Urothelium cell line (cell line): Measurements from ENCODE around the gene IMMP2L.
"Not testable (repeated sequence)": the region's sequence is repeated elsewhere in the genome, so short reads cannot be mapped to it uniquely, and the experiment has no call there.

ENCODE experiments used
- DNase-seq: peaks from one replicate; pipeline ENCODE4 v3.0.0; 2011; ENCODE audit warnings: low spot score, mixed read lengths
- FAIRE-seq: peaks from 2 replicates; lab custom pipeline; 2011; peaks lifted over from hg19 to GRCh38; lab: Jason Lieb, UNC

IMMP2L gene

DNA sequence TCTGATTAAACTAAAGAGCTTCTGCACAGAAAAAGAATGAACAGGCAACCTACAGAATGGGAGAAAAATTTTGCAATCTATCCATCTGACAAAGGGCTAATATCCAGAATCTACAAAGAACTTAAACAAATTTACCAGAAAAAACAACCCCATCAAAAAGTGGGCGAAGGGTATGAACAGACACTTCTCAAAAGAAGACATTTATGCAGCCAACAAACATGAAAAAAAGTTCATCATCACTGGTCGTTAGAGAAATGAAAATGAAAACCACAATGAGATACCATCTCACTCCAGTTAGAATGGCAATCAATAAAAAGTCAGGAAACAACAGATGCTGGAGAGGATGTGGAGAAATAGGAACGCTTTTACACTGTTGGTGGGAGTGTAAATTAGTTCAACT, 273.9 kb downstream of the IMMP2L start:
- not testable (repeated sequence) for DNase-seq, FAIRE-seq

GRCh38 chr7:111282626-111283025, 279.7 kb downstream of the IMMP2L start:
- no peak for FAIRE-seq

DNA sequence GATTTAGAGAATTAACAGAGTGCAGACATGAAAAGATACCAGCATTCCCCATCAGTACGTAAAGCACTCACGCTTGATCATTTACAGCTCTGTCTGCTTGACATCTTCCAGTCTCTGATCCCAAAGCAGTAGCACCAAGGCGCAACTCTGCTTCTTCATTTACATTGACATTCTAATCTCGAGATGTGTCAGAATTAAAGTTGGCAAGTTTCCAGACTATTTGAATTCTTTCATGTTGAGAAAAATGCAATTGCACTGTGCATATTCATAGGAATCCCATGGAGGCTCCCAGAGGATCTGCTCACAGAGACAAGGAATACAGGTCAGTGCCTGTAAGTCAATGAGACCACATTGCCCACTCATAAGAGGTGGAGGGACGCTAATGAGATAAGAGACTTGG, 287.4 kb downstream of the IMMP2L start:
- FAIRE-seq (no peak), DNase-seq (no peak)

More at GRCh38 chr7:111282626-111283025, 279.7 kb downstream of the IMMP2L start:
- DNase-seq: no peak

GRCh38 chr7:111272092-111272491, 290.2 kb downstream of the IMMP2L start:
- FAIRE-seq (no peak), DNase-seq (no peak)

GRCh38 chr7:111270794-111271193, 291.5 kb downstream of the IMMP2L start:
- not testable (repeated sequence) for DNase-seq, FAIRE-seq

DNA sequence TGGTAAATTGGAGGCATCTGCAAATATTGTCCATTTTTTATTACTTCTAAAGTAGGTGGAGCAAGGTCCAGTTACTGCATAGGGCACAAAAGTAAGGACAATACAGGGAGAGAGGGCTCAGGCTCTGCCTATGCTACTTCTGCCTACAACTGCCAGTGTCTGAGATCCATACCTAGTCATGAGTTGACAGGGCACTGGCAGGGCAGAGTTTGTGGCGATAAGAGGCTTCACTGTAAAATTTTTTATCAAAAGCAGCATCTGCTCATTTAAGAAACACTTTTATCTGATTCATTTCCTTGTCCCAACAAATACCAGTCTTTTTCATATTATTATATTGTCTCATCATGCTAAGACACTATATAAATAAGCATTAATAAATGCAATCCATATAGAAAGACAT, 293.4 kb downstream of the IMMP2L start:
- DNase-seq (no peak), FAIRE-seq (no peak)

- no peak for FAIRE-seq
Measured at GRCh38 chr7:111266613-111267012, 295.7 kb downstream of the IMMP2L start.

GRCh38 chr7:111265394-111265793, 296.9 kb downstream of the IMMP2L start:
- no peak for DNase-seq
- FAIRE-seq: no peak

More at GRCh38 chr7:111266613-111267012, 295.7 kb downstream of the IMMP2L start:
- DNase-seq: no peak

GRCh38 chr7:111264981-111265380, 297.3 kb downstream of the IMMP2L start:
- DNase-seq (no peak), FAIRE-seq (no peak)

GRCh38 chr7:111264111-111264868, 298.0 kb downstream of the IMMP2L start:
- no peak for DNase-seq
- no peak for FAIRE-seq

- no peak for FAIRE-seq
- DNase-seq: no peak
Measured at GRCh38 chr7:111262293-111263116, 299.8 kb downstream of the IMMP2L start.

DNA sequence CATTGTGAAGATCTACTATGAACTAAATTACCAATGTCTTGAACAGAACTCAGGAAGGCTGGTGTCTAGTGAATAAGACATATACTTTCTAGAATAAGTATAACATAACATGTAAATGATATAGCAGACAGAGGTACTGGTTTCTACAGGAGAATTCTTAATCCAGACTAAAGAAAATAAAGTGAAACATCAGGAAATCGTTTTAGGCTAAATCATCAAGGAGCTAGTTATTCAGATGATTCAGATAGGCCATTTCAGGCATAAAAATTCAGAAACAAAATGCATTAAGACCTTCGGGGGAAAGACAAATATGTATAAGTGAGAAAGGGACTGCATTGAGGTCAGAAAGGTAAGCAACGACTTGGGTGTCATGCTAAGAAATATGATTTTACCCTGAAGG, 300.8 kb downstream of the IMMP2L start:
- no peak for FAIRE-seq
- DNase-seq: no peak

GRCh38 chr7:111259991-111260390, 302.3 kb downstream of the IMMP2L start:
- no peak for DNase-seq
- no peak for FAIRE-seq

- FAIRE-seq (no peak), DNase-seq (no peak)
Measured at GRCh38 chr7:111256391-111256790, 305.9 kb downstream of the IMMP2L start.

GRCh38 chr7:111255576-111255975, 306.7 kb downstream of the IMMP2L start:
- no peak for FAIRE-seq
- DNase-seq: no peak

DNA sequence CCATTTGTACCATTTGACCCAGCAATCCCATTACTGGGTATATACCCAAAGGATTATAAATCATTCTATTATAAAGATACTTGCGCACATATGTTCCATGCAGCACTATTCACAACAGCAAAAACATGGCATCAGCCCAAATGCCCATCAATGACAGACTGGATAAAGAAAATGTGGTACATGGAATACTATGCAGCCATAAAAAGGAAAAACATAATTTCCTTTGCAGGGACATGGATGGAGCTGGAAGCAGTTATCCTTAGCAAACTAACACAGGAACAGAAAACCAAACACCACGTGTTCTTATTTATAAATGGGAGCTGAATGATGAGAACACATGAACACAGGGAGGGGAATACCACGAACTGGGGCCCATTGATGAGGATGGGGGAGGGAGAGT, 310.9 kb downstream of the IMMP2L start:
- DNase-seq, FAIRE-seq: not testable (repeated sequence)

GRCh38 chr7:111249807-111250206, 312.5 kb downstream of the IMMP2L start:
- DNase-seq, FAIRE-seq: not testable (repeated sequence)

DNA sequence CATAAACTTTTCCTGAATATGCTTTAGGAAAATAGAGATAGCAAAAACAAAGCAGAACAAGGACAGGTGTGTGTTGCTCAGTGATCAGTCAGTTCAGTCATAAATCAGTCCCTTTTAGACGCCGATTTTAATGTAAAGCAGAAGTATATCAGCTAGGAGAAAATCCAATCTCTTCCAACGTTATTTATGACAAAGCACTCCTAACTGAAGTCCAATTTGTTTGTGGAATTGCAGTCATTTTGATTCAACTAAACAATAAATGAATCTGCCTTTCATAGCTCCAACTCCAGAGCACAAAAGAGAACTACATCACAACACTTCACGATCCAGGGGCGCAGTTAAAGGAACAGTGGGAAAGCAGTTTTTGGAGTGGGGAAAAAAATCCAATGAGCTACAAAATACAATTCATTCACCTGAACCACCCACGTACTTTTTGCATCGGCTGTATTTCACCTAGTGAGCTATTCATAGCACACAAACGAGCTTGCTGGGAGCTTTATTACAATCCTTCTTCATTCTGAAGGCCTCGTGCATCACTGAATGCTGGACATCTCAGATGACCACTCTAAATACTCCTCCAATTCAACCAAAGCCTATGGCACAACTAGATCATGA, 320.0 kb downstream of the IMMP2L start:
- DNase-seq: no peak
- FAIRE-seq: no peak

DNA sequence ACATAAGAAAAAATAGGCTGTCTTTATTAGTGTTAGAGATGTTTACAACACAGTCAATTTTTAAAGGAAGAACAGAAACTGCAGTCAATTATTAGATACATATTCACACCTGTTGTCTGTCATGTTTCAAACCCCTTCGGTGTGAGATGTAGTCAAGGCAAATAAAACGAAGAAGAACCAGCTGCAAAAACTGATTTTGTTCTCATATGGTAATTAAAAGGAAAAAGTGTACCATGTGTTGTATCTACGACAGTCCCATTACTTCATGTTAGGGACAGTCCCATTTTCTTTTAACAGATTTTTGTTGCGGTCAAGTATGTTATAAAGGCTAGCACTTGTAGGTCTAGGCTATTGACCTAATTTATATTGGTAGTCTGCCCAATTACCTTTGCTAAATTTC, 321.9 kb downstream of the IMMP2L start:
- DNase-seq (no peak), FAIRE-seq (no peak)

DNA sequence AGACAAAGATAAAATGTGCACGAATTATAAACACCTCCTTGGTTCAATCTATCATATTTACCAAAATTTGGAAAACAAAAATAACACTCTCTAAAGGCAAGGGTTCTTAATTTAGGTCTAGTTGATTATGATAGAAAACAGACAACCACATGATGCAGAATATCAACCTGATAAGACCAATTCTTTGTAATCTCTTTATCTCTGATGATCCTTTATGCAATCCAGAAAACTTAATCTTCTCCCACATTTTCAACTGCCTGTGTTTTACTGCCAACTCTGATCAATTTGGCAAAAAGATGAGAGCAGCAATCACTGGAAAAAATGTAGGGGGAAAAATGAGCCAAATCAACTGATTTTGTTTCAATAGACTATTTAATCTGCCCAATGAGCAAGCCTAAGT, 322.9 kb downstream of the IMMP2L start:
- no peak for FAIRE-seq

GRCh38 chr7:111238886-111239285, 323.4 kb downstream of the IMMP2L start:
- DNase-seq (no peak), FAIRE-seq (no peak)

More for the DNA sequence above, 322.9 kb downstream of the IMMP2L start:
- no peak for DNase-seq
